ENCODE data around the gene COASY.
"Not testable (repeated sequence)": the region's sequence is repeated elsewhere in the genome, so short reads cannot be mapped to it uniquely, and the experiment has no call there.

COASY gene

DNA sequence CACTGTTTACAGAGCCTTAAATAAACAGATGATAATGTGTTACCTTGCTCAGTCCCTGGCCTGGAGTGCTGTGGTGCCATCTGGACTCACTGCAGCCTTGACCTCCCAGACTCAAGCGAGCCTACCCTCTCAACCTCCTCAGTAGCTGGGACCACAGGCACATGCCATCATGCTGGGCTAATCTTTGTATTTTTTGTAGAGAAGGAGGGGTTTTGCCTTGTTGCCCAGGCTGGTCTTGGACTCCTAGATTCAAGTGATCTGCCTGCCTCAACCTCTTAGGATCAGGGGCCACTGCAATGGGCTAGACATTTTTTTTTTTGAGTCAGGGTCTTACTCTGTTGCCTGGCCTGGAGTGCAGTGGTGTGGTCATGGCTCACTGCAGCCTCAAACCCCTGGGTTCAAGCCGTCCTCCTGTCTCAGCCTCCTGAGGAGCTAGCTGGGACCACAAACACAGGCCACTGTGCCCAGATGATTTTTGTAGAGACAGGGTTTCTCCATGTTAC, 30.9 kb upstream of the COASY start:
- in situ Hi-C loops (cut with MboI; ENCODE audit: low sequenced_read_pairs), result no loop called here

DNA sequence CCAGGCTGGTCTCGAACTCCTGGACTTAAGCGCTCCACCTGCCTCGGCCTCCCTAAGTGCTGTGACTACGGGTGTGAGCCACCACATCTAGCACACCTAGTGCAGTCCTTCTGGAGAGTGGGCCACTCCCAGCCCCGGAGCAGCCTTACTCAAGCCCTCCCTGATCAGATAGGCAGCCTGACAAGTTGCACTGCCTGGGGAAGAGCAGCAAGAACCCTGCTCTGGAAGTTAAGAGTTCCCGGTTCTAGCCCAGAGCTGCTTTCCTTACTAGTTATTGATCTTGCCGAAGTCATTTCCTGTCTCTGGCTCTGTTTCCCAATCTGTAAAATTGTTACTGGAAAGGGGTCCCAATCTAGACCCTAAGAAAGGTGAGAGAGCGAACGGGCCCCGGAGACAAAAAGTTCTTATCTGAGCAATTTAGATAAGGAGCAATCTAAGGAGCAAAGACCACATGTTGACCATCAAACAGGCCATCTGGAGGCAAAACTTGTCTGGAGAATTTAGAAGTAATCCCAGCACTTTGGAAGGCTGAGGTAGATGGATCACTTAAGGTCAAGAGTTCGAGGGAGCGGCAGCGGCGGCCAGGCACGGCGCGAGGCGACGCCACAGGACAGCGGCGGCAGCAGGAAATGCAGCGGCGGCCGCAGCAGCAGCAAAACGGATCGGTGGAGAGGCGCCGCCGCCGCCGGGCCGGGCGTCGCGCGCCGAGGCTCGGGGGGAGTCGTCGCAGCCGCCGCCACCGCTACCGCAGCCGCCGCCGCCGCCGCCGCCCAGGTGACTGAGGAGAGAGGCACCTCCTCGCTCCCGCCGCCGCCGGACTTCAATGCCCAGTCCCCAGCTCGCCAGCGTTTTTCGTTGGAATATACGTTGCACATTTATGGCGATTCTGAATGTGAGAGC, 30.2 kb upstream of the COASY start:
- in situ Hi-C loops (cut with MboI; ENCODE audit: low sequenced_read_pairs), result no loop called here

DNA sequence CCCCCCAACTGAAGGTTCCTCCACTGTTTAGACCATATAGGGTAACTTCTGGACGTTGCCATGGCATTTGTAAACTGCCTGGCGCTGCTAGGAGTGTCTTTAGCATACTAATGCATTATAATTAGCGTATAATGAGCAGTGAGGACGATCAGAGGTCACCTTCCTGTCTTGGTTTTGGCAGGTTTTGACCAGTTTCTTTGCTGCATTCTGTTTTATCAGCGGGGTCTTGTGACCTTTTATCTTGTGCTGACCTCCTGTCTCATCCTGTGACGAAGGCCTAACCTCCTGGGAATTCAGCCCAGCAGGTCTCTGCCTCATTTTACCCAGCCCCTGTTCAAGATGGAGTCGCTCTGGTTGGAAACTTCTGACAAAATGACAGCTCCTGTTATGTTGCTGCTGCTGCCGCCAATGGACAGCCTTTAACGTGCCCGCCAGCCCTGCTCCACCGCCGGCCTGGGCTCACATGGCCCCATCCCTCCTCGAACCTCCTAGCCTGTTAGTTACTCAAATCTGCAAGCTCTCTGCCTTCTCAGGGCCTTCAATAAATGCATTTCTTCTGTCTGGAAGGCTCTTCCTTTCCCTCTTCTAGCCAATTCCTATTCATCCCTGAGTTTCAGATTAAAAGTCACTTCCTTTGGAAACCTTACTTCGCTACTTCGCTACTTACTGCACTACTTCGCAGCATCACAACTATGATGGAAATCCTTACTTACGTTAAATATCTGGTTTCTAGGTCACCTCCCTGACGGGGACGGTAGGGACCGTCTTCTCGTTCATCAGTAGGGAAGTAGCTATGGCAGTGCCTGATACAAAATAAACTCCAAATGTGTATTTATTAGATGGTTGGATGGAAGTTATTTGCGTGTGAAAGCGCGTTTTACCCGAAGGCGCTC, 26.5 kb upstream of the COASY start:
- in situ Hi-C loops (cut with MboI; ENCODE audit: low sequenced_read_pairs), result no loop called here

DNA sequence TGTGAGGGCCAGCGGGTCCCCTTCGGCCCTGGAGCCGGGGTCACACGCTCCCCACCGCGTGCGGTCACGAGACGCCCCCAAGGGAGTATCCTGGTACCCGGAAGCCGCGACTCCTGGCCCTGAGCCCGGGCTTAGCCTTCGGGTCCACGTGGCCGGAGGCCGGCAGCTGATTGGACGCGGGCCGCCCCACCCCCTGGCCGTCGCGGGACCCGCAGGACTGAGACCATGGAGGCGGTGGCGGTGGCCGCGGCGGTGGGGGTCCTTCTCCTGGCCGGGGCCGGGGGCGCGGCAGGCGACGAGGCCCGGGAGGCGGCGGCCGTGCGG, 25.9 kb upstream of the COASY start, which contains the start of gene NAGLU:
TSS of gene NAGLU (plus strand) at position 194 of the 324 bp plus-strand sequence. CDS start at position 226, 32 bp downstream.
- in situ Hi-C loops (cut with MboI; ENCODE audit: low sequenced_read_pairs), result no loop called here

DNA sequence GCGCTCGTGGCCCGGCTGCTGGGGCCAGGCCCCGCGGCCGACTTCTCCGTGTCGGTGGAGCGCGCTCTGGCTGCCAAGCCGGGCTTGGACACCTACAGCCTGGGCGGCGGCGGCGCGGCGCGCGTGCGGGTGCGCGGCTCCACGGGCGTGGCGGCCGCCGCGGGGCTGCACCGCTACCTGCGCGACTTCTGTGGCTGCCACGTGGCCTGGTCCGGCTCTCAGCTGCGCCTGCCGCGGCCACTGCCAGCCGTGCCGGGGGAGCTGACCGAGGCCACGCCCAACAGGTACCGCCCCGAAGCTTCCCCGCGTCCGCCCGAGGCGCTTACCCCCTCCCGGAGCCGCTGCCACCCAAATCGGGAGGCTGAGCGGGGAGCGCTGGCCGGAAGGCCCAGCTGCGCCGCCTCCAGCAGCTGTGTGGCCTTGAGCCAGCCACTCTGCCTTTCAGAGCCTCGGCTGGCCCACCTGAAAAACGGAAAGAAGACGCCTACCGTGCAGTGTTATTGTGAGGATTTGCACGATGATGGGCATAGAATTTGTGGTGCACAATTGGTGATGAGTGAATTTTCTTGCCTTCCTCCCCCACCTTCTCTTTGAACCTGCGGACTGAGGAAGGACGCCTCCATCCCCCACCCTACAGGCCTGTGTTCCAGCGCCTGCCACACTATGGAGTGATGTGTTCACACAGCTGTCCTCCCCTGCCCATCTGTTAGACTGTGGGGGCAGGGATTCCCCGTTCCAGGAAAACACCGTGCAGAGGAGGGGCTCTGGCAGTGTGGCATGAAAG, 25.4 kb upstream of the COASY start:
- in situ Hi-C loops (cut with MboI; ENCODE audit: low sequenced_read_pairs), result no loop called here

DNA sequence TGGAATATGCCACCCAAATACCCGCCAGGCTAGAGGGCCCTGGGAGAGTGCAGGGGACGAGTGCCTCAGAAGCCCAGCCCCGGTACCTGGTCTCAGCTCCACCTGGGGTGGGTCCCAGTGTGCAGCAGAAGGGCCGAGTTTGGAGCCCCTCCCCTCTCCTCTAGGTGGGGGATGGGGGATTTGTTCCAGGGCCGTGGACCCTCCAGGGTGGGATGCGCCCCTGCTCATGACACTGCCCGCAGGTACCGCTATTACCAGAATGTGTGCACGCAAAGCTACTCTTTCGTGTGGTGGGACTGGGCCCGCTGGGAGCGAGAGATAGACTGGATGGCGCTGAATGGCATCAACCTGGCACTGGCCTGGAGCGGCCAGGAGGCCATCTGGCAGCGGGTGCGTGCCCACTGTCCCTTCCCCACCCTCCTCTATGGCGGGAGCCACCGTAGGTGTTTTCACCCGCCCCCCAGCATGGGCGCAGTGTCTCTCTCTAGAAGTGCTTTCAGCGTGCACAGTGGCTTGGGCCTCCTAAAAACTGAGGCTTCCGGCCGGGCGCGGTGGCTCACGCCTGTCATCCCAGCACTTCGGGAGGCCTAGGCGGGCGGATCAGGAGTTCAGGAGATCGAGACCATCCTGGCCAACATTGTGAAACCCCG, 24.7 kb upstream of the COASY start:
- in situ Hi-C loops (cut with MboI; ENCODE audit: low sequenced_read_pairs), result no loop called here

DNA sequence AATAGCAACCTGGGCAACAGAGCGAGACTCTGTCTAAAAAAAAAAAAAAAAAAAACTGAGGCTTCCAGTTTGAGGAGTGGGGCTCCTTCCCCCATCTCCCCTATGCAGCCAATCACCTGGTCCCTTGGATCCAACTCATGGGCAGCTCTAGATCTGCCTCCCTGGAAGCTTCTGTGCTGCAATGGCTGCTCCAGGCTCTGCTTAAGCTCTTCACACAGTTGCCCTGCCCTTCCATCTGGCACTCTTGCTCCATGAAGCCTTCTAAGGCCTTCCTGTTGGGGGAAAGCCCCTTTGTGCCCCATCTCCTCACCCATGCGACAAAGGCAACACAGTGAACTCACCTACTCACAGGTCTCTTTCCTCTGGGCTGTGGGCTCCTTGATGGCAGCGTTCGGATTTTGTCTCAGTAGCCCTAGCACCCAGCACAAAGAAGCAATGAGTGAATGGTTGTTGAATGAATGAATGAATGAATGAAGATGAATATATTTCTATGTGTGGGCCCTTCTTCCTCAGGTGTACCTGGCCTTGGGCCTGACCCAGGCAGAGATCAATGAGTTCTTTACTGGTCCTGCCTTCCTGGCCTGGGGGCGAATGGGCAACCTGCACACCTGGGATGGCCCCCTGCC, 24.0 kb upstream of the COASY start:
- in situ Hi-C loops (cut with MboI; ENCODE audit: low sequenced_read_pairs), result no loop called here

DNA sequence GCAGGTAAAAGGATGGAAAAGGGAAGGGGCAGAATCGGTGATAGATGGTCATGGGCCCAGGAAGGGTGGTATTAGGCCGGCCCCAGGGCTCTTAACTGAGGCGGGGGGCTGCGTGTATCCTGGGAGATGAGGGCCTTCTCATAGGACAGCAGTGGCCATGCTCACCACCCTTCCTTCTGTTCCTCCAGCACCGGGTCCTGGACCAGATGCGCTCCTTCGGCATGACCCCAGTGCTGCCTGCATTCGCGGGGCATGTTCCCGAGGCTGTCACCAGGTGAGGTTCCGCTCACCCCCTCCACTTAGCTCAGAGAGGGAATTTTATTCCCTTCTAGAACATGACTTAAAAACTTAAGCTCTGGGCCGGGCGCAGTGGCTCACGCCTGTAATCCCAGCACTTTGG, 23.5 kb upstream of the COASY start:
- in situ Hi-C loops (cut with MboI; ENCODE audit: low sequenced_read_pairs), result no loop called here

DNA sequence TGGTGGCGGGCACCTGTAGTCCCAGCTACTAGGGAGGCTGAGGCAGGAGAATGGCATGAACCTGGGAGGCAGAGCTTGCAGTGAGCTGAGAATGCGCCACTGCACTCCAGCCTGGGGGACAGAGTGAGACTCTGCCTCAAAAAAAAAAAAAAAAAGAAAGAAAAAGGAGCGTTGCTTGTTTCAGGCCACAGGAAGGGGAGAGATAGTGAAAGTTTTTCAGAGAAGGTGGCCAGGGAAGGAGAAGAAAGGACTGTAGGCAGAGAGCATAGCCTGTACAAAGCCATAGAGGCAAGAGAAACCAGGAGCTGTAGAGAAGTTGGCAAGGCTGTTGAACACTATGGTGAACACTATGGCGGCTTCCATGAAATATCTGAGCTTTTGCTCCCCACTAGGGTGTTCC, 21.4 kb upstream of the COASY start:
- in situ Hi-C loops (cut with MboI; ENCODE audit: low sequenced_read_pairs), result not testable (repeated sequence)

DNA sequence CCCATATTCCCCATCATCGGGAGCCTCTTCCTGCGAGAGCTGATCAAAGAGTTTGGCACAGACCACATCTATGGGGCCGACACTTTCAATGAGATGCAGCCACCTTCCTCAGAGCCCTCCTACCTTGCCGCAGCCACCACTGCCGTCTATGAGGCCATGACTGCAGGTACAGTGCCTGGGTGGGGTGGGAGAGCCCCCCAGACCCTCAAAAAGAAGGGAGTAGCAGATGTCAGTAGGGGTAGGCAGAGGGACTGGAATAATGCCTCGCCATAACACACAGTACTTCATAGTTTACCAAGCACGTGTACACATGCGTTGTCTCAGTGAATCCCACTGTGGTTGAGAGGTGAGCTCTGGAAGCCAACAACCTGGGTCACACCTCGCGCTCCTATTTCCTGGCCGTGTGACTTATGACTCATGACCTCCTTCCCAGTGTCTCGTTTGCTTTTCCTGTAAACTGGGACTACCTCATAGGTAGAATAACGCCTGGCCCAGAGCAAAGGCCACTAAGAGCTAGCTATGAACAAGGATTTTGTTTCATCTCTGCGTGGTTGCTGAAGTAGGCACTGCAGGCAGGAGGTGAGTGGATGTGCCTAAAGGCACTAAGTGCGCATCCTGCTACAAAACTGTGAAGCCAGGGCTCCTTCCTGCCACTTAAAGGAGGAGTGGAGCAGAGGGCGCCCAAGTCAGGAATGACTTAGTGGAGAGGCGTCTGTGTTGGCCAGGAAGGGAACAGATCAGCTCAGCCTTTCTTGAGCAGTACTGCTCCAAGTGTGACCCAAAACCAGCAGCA, 20.7 kb upstream of the COASY start:
- in situ Hi-C loops (cut with MboI; ENCODE audit: low sequenced_read_pairs), result no loop called here

DNA sequence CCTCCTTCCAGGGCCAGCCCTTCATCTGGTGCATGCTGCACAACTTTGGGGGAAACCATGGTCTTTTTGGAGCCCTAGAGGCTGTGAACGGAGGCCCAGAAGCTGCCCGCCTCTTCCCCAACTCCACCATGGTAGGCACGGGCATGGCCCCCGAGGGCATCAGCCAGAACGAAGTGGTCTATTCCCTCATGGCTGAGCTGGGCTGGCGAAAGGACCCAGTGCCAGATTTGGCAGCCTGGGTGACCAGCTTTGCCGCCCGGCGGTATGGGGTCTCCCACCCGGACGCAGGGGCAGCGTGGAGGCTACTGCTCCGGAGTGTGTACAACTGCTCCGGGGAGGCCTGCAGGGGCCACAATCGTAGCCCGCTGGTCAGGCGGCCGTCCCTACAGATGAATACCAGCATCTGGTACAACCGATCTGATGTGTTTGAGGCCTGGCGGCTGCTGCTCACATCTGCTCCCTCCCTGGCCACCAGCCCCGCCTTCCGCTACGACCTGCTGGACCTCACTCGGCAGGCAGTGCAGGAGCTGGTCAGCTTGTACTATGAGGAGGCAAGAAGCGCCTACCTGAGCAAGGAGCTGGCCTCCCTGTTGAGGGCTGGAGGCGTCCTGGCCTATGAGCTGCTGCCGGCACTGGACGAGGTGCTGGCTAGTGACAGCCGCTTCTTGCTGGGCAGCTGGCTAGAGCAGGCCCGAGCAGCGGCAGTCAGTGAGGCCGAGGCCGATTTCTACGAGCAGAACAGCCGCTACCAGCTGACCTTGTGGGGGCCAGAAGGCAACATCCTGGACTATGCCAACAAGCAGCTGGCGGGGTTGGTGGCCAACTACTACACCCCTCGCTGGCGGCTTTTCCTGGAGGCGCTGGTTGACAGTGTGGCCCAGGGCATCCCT, 18.5 kb upstream of the COASY start:
- in situ Hi-C loops (cut with MboI; ENCODE audit: low sequenced_read_pairs), result no loop called here

DNA sequence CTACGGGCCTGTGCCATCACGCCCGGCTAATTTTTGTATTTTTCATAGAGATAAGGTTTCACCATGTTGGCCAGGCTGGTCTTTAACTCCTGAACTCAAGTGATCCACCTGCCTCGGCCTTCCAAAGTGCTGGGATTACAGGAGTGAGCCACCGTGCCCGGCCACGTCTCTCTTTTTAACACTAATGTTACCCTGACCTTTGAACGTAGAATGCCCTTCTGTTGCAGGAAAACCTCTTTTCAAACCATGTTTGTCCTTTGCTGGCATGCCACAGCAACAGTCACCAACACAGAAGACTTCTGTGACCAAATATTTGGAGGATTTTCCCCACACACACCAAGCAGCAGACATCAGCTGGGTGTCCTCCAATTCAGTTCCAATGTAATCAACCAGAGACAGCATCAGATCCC, 17.1 kb upstream of the COASY start:
- in situ Hi-C loops (cut with MboI; ENCODE audit: low sequenced_read_pairs), result no loop called here

DNA sequence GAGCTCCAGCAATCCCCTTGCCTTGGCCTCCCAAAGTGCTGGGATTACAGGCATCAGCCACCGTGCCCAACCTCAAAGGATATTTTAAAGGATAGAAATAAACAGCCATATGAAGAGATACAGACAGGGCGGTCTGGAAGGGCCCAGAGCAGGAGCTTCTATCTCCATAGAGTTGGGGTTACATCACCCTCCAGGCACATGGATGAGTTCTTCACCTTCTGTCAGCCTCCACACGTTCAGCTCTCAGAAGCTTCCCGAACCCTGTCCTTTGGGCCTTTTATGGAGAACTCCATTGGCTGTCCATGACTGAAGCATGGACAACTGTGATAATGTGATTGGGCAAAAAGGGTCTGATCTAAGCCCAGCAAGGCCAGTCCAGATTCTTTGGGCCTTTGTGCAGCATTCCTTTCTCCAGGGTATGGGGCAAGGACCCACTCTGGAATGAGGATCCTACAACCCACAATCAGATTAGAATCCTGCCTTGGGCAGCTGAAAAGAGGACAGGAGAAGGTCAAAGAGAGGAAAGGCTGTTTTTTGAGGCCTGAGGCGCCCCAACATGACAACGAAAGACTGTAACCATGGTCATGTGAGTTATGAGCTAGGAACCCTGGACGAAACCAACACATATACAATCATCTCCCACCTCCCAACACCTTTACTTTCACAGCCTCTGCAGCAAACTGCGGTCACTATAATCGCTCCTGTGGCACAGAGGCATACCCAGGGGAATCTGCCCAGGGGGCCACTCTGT, 16.0 kb upstream of the COASY start:
- in situ Hi-C loops (cut with MboI; ENCODE audit: low sequenced_read_pairs), result not testable (repeated sequence)

DNA sequence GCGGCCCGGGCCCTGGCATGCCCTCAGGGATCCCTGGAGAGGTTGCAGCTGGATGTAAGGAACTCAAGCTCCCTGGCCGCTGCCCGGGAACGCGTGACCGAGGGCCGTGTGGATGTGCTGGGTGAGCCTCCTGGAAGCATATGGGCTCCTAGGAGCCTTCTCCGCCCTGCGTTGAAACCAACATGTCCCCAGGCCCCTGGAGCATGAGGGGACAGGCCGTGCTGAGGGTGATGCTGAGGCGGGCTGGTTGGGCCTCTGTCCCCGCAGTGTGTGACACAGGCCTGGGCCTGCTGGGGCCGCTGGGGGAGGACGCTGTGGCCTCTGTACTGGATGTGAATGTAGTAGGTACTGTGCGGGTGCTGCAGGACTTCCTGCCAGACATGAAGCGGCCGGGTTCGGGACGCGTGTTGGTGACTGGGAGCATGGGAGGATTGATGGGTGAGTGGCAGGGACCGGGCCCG, 14.9 kb upstream of the COASY start:
- in situ Hi-C loops (cut with MboI; ENCODE audit: low sequenced_read_pairs), result no loop called here

DNA sequence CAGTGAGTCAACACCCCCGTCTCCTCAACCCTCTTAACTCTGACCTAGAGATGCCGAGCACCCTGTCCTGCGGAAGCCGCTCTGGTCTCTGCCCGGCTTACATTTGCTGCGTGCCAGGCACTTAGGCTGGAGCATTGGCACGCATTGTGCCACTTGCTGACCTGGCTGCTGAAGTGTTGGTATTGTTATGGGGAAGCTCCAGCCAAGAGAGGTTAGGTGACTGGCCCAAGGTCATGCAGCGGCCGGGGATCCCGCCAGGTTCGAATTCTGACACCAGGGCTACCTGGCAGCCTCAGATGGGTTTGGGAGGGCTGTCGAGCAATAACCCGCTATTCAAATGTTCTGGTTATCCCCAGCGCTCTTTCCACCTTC, 14.3 kb upstream of the COASY start:
- in situ Hi-C loops (cut with MboI; ENCODE audit: low sequenced_read_pairs), result no loop called here

DNA sequence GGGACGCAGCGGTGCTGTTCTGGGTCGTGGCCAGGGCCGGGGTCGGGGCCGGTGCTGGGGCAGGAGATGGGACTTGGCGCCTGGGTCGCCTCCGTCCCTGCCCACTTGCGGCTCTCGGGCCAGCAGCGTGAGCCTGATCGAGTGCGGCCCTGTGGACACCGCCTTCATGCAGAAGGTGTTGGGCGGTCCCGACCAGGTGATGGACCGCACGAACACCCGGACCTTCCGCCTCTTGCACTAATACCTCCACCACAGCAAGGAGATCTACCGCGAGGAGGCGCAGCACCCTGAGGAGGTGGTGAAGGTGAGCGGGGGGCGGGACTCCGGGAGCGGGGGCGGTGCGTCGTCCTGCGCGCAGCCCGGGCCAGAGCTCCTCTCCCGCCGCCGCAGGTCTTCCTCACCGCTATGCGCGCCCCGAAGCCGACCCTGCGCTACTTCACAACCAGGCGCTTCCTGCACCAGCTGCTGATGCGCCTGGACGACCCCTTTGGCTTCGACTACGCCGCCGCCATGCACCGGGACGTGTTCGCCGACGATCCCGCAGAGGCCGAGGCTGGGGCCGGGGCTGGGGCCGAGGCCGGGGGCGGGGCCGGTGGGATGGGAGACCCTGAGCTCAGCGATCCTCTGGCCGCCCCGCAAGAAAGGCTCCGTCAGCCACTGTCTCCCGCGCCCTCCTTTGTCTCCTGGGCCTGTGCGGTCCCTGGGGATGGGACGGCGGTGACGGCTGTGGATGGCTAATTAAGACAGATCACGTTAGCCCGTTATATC, 13.7 kb upstream of the COASY start:
- in situ Hi-C loops (cut with MboI; ENCODE audit: low sequenced_read_pairs), result no loop called here
